HFFc6 (cell line): ENCODE results near the gene CCL8. TPM values are rescaled to one million over a fixed set of nuclear protein-coding genes. Genes with fewer than 3 reads are reported as not detected.

Source experiments
- DNase-seq: peaks from one replicate; pipeline ENCODE4 v3.0.0-alpha.2; 2018
- H3K27ac Mint-ChIP-seq: 2 replicates; pipeline ENCODE4 v1.8.0; 2020; ENCODE audit warnings: mild to moderate bottlenecking, mixed read lengths
- H3K27me3 Mint-ChIP-seq: 2 replicates; pipeline ENCODE4 v1.8.0; 2021; ENCODE audit warnings: mild to moderate bottlenecking, moderate library complexity, mixed read lengths; ENCODE audit not compliant: insufficient read depth
- H3K36me3 Mint-ChIP-seq: 2 replicates; pipeline ENCODE4 v1.8.0; 2021; ENCODE audit warnings: low read depth, mixed read lengths
- H3K4me1 Mint-ChIP-seq: 2 replicates; pipeline ENCODE4 v1.8.0; 2020; ENCODE audit warnings: low read depth, mixed read lengths
- H3K4me3 Mint-ChIP-seq: 2 replicates; pipeline ENCODE4 v1.8.0; 2020; ENCODE audit warnings: mild to moderate bottlenecking, moderate library complexity, mixed read lengths
- H3K9me3 Mint-ChIP-seq: 2 replicates; pipeline ENCODE4 v1.8.0; 2020; ENCODE audit warnings: mild to moderate bottlenecking, mixed read lengths
- total RNA-seq, 6 experiments: library from RNA; stranded (reverse); fragmentation: NEBNext Ultra II Directional; extraction: Animal tissue kit (Norgen Biotek cat#: 25700); gene quantifications; 2 replicates in 1 of 6; 3 replicates in 5 of 6; pipeline ENCODE4 v1.2.3, GENCODE V29; 2021
- TF ChIP-seq, protein P1 (sequence below): fragments of 200-600 bp; sonication (generic); IDR thresholded peaks from 2 replicates; pipeline ENCODE4 v1.5.0; 2021; ENCODE audit warnings: antibody characterized with exemption, mild to moderate bottlenecking

Gene CCL8
- total RNA-seq, 6 experiments from 2014 or later, result not detected

GRCh38 chr17:34369571-34369970 lies 50.3 kb downstream of the CCL8 start:
- TF ChIP-seq, protein P1, sequence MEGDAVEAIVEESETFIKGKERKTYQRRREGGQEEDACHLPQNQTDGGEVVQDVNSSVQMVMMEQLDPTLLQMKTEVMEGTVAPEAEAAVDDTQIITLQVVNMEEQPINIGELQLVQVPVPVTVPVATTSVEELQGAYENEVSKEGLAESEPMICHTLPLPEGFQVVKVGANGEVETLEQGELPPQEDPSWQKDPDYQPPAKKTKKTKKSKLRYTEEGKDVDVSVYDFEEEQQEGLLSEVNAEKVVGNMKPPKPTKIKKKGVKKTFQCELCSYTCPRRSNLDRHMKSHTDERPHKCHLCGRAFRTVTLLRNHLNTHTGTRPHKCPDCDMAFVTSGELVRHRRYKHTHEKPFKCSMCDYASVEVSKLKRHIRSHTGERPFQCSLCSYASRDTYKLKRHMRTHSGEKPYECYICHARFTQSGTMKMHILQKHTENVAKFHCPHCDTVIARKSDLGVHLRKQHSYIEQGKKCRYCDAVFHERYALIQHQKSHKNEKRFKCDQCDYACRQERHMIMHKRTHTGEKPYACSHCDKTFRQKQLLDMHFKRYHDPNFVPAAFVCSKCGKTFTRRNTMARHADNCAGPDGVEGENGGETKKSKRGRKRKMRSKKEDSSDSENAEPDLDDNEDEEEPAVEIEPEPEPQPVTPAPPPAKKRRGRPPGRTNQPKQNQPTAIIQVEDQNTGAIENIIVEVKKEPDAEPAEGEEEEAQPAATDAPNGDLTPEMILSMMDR, result no peak
- no peaks in the 10 kb centered on the region for H3K9me3 Mint-ChIP-seq
- no peak for DNase-seq
- H3K4me3 Mint-ChIP-seq, result no peak overlapping the region
- H3K27me3 Mint-ChIP-seq, result peaks cover 14% of the 10 kb centered on the region
- no peaks in the 10 kb centered on the region for H3K36me3 Mint-ChIP-seq
- no peak overlapping the region for H3K27ac Mint-ChIP-seq
- H3K4me1 Mint-ChIP-seq, result peaks cover 12% of the 10 kb centered on the region; the same call in 1 of the 2 replicates

DNA sequence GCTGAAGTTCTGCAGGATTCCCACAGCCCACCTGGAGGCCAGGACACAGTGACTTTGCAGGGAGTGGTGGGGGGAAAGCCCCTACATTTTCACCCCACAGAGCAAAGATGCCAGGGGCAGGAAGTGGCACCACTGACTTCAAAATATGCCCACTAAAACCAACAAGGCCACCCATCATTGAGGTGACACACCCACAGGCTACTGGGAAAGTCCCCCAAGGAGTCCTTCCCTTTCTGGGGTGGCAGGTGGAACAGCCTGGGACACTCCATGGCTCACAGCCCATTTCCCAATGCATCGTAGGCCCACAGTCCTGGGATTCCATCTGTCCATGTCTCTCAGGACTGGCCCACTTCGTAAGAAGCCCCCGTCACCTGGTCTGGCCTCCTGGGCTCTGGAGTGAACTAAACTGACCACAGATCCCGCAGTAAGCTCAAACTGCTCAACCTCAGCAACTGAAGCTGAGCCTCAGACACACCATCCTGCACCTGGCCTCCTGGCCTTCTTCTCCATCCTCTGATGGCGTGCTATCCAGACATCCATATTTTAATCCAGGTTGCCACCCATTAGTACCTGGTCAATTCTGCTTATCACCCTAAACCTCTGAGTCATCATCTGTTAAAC lies 51.3 kb downstream of the CCL8 start:
- Mint-ChIP-seq H3K36me3 (no peaks in the 10 kb centered on the region), H3K4me1 (peaks cover 12% of the 10 kb centered on the region; the same call in 1 of the 2 replicates), H3K27me3 (peaks cover 7% of the 10 kb centered on the region), H3K27ac (no peak overlapping the region), H3K9me3 (no peaks in the 10 kb centered on the region), H3K4me3 (no peak overlapping the region)
- DNase-seq, result no peak
- TF ChIP-seq, protein P1, result no peak

DNA sequence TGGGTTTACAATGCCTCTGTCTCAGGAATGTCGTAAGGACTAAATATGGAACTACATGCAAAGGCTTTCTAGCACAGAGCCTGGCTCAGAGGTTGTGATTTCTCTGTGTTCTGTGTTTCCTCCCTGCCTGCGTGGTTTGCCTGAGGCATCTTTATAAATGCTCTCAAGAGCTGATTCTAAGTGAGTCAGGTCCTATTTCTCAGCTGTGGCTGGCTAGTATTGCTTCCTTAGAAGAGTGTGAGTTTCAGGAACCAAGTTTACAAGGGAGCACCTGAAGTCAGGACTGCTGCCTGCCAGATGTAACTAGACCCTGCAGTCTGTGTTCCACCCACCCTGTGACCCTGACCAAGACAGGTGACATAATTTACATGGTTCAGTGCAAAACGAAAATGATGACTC lies 51.8 kb downstream of the CCL8 start:
- TF ChIP-seq, protein P1, result no peak
- no peaks in the 10 kb centered on the region for H3K36me3 Mint-ChIP-seq

More for the DNA sequence above, 51.8 kb downstream of the CCL8 start:
- peaks cover 12% of the 10 kb centered on the region; the same call in 1 of the 2 replicates for H3K4me1 Mint-ChIP-seq
- H3K27ac Mint-ChIP-seq, result no peak overlapping the region; the same call in 1 of the 2 replicates
- H3K27me3 Mint-ChIP-seq, result peaks cover 7% of the 10 kb centered on the region
- no peaks in the 10 kb centered on the region for H3K9me3 Mint-ChIP-seq
- H3K4me3 Mint-ChIP-seq, result no peak overlapping the region
- peak; percentile 61 for DNase-seq

Other genes with a start within 250 kb of the CCL8 start
- gene CCL2, start 64.2 kb upstream of the CCL8 start, total RNA-seq, result 10 to 100 TPM; 23.2 to 65.9 (median 30.1) TPM
- not detected for gene CCL7, start 49.2 kb upstream of the CCL8 start, total RNA-seq
- gene CCL11, start 33.7 kb upstream of the CCL8 start, total RNA-seq, result not detected
- not detected for gene CCL13, start 37.0 kb downstream of the CCL8 start, total RNA-seq
- gene CCL1, start 43.8 kb downstream of the CCL8 start, total RNA-seq, result under 1 TPM in 1 of 6 experiments, not detected in 5; 0.55 TPM